IMR-90 (cell line): ENCODE measurements around the gene ORMDL3. TPM values are rescaled to one million over a fixed set of nuclear protein-coding genes. Genes with fewer than 3 reads are reported as not detected.
A peak's percentile ranks its signal among the peaks of the same experiment; 100 is the strongest.

ENCODE experiments used
- ATAC-seq: fragments of 200-7000 bp; cut with Tn5 transposase; 2 replicates; pipeline ENCODE4 v1.9.1; 2020; ENCODE audit warnings: low read depth, mild to moderate bottlenecking, moderate library complexity
- BruUV-seq: library from RNA; stranded (reverse); fragments of 400-500 nt; replicated peaks from 2 replicates; lab custom pipeline; 2021; lab: Mats Ljungman, UMichigan
- CTCF ChIA-PET: fragments of 300-600 bp; formaldehyde crosslinking; extraction: SDS; loops from one replicate; lab custom pipeline; 2021; ENCODE audit warnings: antibody characterized with exemption; lab: Yijun Ruan, JAX
- POLR2A ChIA-PET: fragments of 300-600 bp; sonication (Branson Sonifier 250); formaldehyde crosslinking; loops from one replicate; lab custom pipeline; 2022; ENCODE audit warnings: antibody characterized with exemption; ENCODE audit not compliant: unreplicated experiment; lab: Charles Lee
- DNase-seq: peaks from one replicate; pipeline ENCODE4 v3.0.0; 2013
- H2AFZ ChIP-seq: replicated peaks from 2 replicates; pipeline ENCODE3; 2013; ENCODE audit warnings: low read length, mild to moderate bottlenecking; ENCODE audit not compliant: poor library complexity
- H2AK5ac ChIP-seq: 2 replicates; pipeline ENCODE4 v1.6.1; 2013; ENCODE audit warnings: low read depth, low read length, inconsistent platforms
- H2AK9ac ChIP-seq: replicated peaks from 2 replicates; pipeline ENCODE3; 2013; ENCODE audit warnings: mild to moderate bottlenecking, low read depth, low read length, moderate library complexity; ENCODE audit not compliant: poor library complexity
- H2BK120ac ChIP-seq: 2 replicates; pipeline ENCODE4 v1.6.1; 2013; ENCODE audit warnings: low read depth, low read length, inconsistent platforms
- H2BK15ac ChIP-seq: 3 replicates; pipeline ENCODE4 v1.6.1; 2013; ENCODE audit warnings: low read depth, low read length, inconsistent platforms
- H2BK20ac ChIP-seq: 2 replicates; pipeline ENCODE4 v1.6.1; 2013; ENCODE audit warnings: low read depth, mild to moderate bottlenecking, inconsistent platforms, low read length, moderate library complexity
- H2BK5ac ChIP-seq: 2 replicates; pipeline ENCODE4 v1.6.1; 2013; ENCODE audit warnings: mild to moderate bottlenecking, low read depth, low read length, inconsistent platforms; ENCODE audit not compliant: poor library complexity, severe bottlenecking
- H3K14ac ChIP-seq: replicated peaks from 2 replicates; pipeline ENCODE4 v1.6.1; 2013; ENCODE audit warnings: low read depth, low read length, inconsistent platforms
- H3K18ac ChIP-seq: 2 replicates; pipeline ENCODE4 v1.6.1; 2013; ENCODE audit warnings: low read depth, low read length, control low read depth
- H3K23ac ChIP-seq: 2 replicates; pipeline ENCODE4 v1.6.1; 2013; ENCODE audit warnings: low read depth, low read length, inconsistent platforms
- H3K27ac ChIP-seq: 2 replicates; pipeline ENCODE4 v1.5.1; 2013; ENCODE audit warnings: mild to moderate bottlenecking, control low read depth, low read length; ENCODE audit not compliant: insufficient read depth
- H3K27me3 ChIP-seq: 2 replicates; pipeline ENCODE4 v1.6.1; 2013; ENCODE audit warnings: low read length; ENCODE audit not compliant: control insufficient read depth, insufficient read depth
- H3K36me3 ChIP-seq: 2 replicates; pipeline ENCODE4 v1.6.1; 2013; ENCODE audit warnings: low read length, mixed read lengths; ENCODE audit not compliant: control insufficient read depth, insufficient read depth
- H3K4ac ChIP-seq: 2 replicates; pipeline ENCODE4 v1.6.1; 2013; ENCODE audit warnings: low read depth, low read length, inconsistent platforms
- H3K4me1 ChIP-seq: 2 replicates; pipeline ENCODE4 v1.6.1; 2013; ENCODE audit warnings: low read length, mixed read lengths; ENCODE audit not compliant: control insufficient read depth, insufficient read depth
- H3K4me2 ChIP-seq: 2 replicates; pipeline ENCODE4 v1.6.1; 2013; ENCODE audit warnings: low read depth, mild to moderate bottlenecking, control low read depth, low read length, moderate library complexity
- H3K4me3 ChIP-seq: 2 replicates; pipeline ENCODE4 v1.5.1; 2013; ENCODE audit warnings: low read depth, mild to moderate bottlenecking, control low read depth, low read length, moderate library complexity; ENCODE audit not compliant: insufficient read depth
- H3K56ac ChIP-seq: 2 replicates; pipeline ENCODE4 v1.6.1; 2013; ENCODE audit warnings: low read length, inconsistent platforms; ENCODE audit not compliant: insufficient read depth; ENCODE audit errors: extremely low read depth
- H3K79me1 ChIP-seq, 2 experiments: 2 replicates each; pipeline ENCODE4 v1.6.1; 2013; ENCODE audit warnings: low read length in 2 of 2, inconsistent platforms in 1 of 2, low read depth in 1 of 2
- H3K9ac ChIP-seq: 2 replicates; pipeline ENCODE4 v1.6.1; 2013; ENCODE audit warnings: low read depth, low read length, control low read depth
- H3K9me1 ChIP-seq: 2 replicates; pipeline ENCODE4 v1.6.1; 2013; ENCODE audit warnings: low read length, inconsistent platforms; ENCODE audit not compliant: insufficient read depth
- H3K9me3 ChIP-seq: 2 replicates; pipeline ENCODE4 v1.6.1; 2013; ENCODE audit warnings: low read length; ENCODE audit not compliant: control insufficient read depth, insufficient read depth
- H4K20me1 ChIP-seq: 2 replicates; pipeline ENCODE4 v1.6.1; 2013; ENCODE audit warnings: low read length, inconsistent platforms; ENCODE audit not compliant: insufficient read depth
- H4K5ac ChIP-seq: 2 replicates; pipeline ENCODE4 v1.6.1; 2013; ENCODE audit warnings: mild to moderate bottlenecking, low read depth, low read length, control low read depth
- H4K8ac ChIP-seq, 2 experiments: 2 replicates each; pipeline ENCODE4 v1.6.1; 2013; ENCODE audit warnings: low read depth in 2 of 2, low read length in 2 of 2, control low read depth in 1 of 2, inconsistent platforms in 1 of 2
- H4K91ac ChIP-seq: 2 replicates; pipeline ENCODE4 v1.6.1; 2013; ENCODE audit warnings: low read depth, low read length, inconsistent platforms; ENCODE audit not compliant: insufficient read depth
- BHLHE40 ChIP-seq: fragments of 150-350 bp; IDR thresholded peaks from 2 replicates; pipeline ENCODE4 v1.6.1; 2016; ENCODE audit warnings: mild to moderate bottlenecking, low read depth, low read length
- CEBPB ChIP-seq: IDR thresholded peaks from 2 replicates; pipeline ENCODE4 v1.6.1; 2012; ENCODE audit warnings: low read depth, low read length, improper control_type of control experiment
- CHD1 ChIP-seq: IDR thresholded peaks from 2 replicates; pipeline ENCODE4 v1.6.1; 2012; ENCODE audit warnings: low read depth, low read length, improper control_type of control experiment
- CTCF ChIP-seq: conservative IDR thresholded peaks from 2 replicates; pipeline ENCODE4 v1.5.1; 2012; ENCODE audit warnings: mild to moderate bottlenecking, low read depth, low read length, improper control_type of control experiment
- ELK1 ChIP-seq: fragments of 150-350 bp; IDR thresholded peaks from 2 replicates; pipeline ENCODE4 v1.6.1; 2016; ENCODE audit warnings: low read depth, mild to moderate bottlenecking, low read length, moderate library complexity, borderline replicate concordance
- FOS ChIP-seq: fragments of 150-350 bp; IDR thresholded peaks from 2 replicates; pipeline ENCODE4 v1.6.1; 2016; ENCODE audit warnings: low read depth, low read length
- MAFK ChIP-seq: IDR thresholded peaks from 2 replicates; pipeline ENCODE4 v1.6.1; 2012; ENCODE audit warnings: low read depth, low read length, improper control_type of control experiment
- MAZ ChIP-seq: IDR thresholded peaks from 2 replicates; pipeline ENCODE4 v1.6.1; 2012; ENCODE audit warnings: low read depth, mild to moderate bottlenecking, low read length, improper control_type of control experiment, moderate library complexity, borderline replicate concordance
- MXI1 ChIP-seq: IDR thresholded peaks from 2 replicates; pipeline ENCODE4 v1.6.1; 2012; ENCODE audit warnings: low read depth, mild to moderate bottlenecking, low read length, moderate library complexity, borderline replicate concordance
- NFE2L2 ChIP-seq: fragments of 150-350 bp; IDR thresholded peaks from 2 replicates; pipeline ENCODE4 v1.6.1; 2016; ENCODE audit warnings: low read depth, mild to moderate bottlenecking, low read length
- POLR2A ChIP-seq: IDR thresholded peaks from 2 replicates; pipeline ENCODE4 v1.6.1; 2012; ENCODE audit warnings: mild to moderate bottlenecking, low read depth, low read length
- RAD21 ChIP-seq: IDR thresholded peaks from 2 replicates; pipeline ENCODE4 v1.6.1; 2012; ENCODE audit warnings: low read length, improper control_type of control experiment
- RCOR1 ChIP-seq: IDR thresholded peaks from 2 replicates; pipeline ENCODE4 v1.6.1; 2012; ENCODE audit warnings: mild to moderate bottlenecking, low read length, improper control_type of control experiment; ENCODE audit not compliant: insufficient replicate concordance
- RFX5 ChIP-seq: IDR thresholded peaks from 2 replicates; pipeline ENCODE4 v1.8.0; 2012; ENCODE audit warnings: low read depth, mild to moderate bottlenecking, low read length, moderate library complexity
- SMC3 ChIP-seq: fragments of 150-350 bp; IDR thresholded peaks from 2 replicates; pipeline ENCODE4 v1.6.1; 2016; ENCODE audit warnings: low read depth, mild to moderate bottlenecking, antibody characterized with exemption, low read length, moderate library complexity
- USF2 ChIP-seq: fragments of 150-350 bp; IDR thresholded peaks from 2 replicates; pipeline ENCODE4 v1.6.1; 2017; ENCODE audit warnings: mild to moderate bottlenecking, antibody characterized with exemption, low read length, low read depth
- WGBS, 2 experiments: methylation state at CpG; one replicate each; pipeline versions ENCODE4 v1.1.5 to v1.1.7; 2013; ENCODE audit warnings: missing lambda C conversion rate in 2 of 2; ENCODE audit not compliant: insufficient read length in 1 of 2; ENCODE audit errors: extremely low coverage in 2 of 2; 5-methylcytosine and 5-hydroxymethylcytosine counted together
- dilution Hi-C: fragments of 300-500 bp; cut with HindIII; formaldehyde crosslinking; loops from one replicate; pipeline ENCODE4 v1.14.3; 2018; ENCODE audit warnings: low sequenced_read_pairs; ENCODE audit not compliant: unreplicated experiment
- in situ Hi-C: fragments of 300-500 bp; cut with MboI; formaldehyde crosslinking; loops from 3 replicates; pipeline ENCODE4 v1.14.3; 2019; ENCODE audit warnings: low sequenced_read_pairs, inconsistent platforms, mixed read lengths
- intact Hi-C: fragments of 100-400 bp; cut with micrococcal nuclease; formaldehyde crosslinking; loops from 2 replicates; pipeline ENCODE4 v1.10.0; 2022
- polyA plus RNA-seq, 3 experiments: library from polyadenylated mRNA; depleted of rRNA; stranded (reverse); fragments of >200 nt; gene quantifications; 2 replicates each; pipeline ENCODE4 v1.2.3, GENCODE V29; 2012; ENCODE audit warnings: low replicate concordance in 1 of 3
- total RNA-seq: library from RNA; depleted of rRNA; stranded (reverse); fragments of >200 nt; gene quantifications from 2 replicates; pipeline ENCODE4 v1.2.3, GENCODE V29; 2012

ORMDL3 gene
- total and polyA plus RNA-seq, 2 of the 4 experiments (the other 2 are of a cell fraction): 45.7 to 78.6 TPM

- Histone ChIP-seq H3K23ac (no peak overlapping the region), H3K4me1 (peaks cover 7% of the 10 kb centered on the region), H2BK120ac (no peak overlapping the region), H3K4me2 (no peak overlapping the region), H3K14ac (no peak overlapping the region), H2AFZ (peak overlapping the region; percentile 18), H3K27me3 (no peaks in the 10 kb centered on the region; the same call in 1 of the 2 replicates), H4K5ac (no peak overlapping the region), H2BK20ac (no peak overlapping the region), H3K27ac (no peak overlapping the region), H3K9ac (no peak overlapping the region), H2BK15ac (no peak overlapping the region), H2BK5ac (no peak overlapping the region), H3K4ac (no peak overlapping the region), H2AK9ac (no peak overlapping the region), H3K36me3 (no peaks in the 10 kb centered on the region), H4K20me1 (no peaks in the 10 kb centered on the region), H2AK5ac (no peak overlapping the region), H3K9me3 (no peaks in the 10 kb centered on the region), H3K18ac (no peak overlapping the region), H3K79me1 (peaks cover 0 to 4% of the 10 kb centered on the region in 2 experiments; a peak in 1 of 4 replicates), H4K8ac (no peak overlapping the region), H3K56ac (no peak overlapping the region), H3K9me1 (peaks cover 12% of the 10 kb centered on the region), H3K4me3 (no peak overlapping the region), H4K91ac (no peak overlapping the region)
- ChIA-PET POLR2A (no interaction called here), CTCF (interaction anchor here (0.6 kb wide), 1 partner anchor 170 kb away, joined by 3 read pairs; no protein-coding TSS in a partner anchor)
- DNase-seq: no peak
- no TSS peak for BruUV-seq
- dilution Hi-C loops: no loop called here
- no peak for ATAC-seq
- TF ChIP-seq CEBPB (no peak), RAD21 (no peak), NFE2L2 (no peak), RFX5 (no peak), POLR2A (no peak), MAZ (no peak), USF2 (no peak), SMC3 (no peak), ELK1 (no peak), CHD1 (no peak), FOS (no peak), RCOR1 (no peak), CTCF (no peak), MAFK (no peak), MXI1 (no peak), BHLHE40 (no peak)
- intact Hi-C loops: no loop called here
- in situ Hi-C loops: no loop called here
- WGBS, 2 experiments: no CpG with 5 or more reads among the region's 4 CpGs
Measured at GRCh38 chr17:39954876-39955275, 27.5 kb upstream of the ORMDL3 start.
